Activated naive CD4-positive, alpha-beta T cell treated with anti-CD3 and anti-CD28 coated beads, Interleukin-2, amount 50 U/mL, for 72 hours (primary cell): ENCODE results near the gene COL8A2. TPM values are rescaled to one million over a fixed set of nuclear protein-coding genes. Genes with fewer than 3 reads are reported as not detected.

Source experiments
- ATAC-seq, 2 donors: fragments of 150-1000 bp; cut with Tn5 transposase; 2 replicates each; pipeline ENCODE4 v1.10.0; 2021; ENCODE audit warnings: mild to moderate bottlenecking in 2 of 2, moderate library complexity in 2 of 2
- DNase-seq, 2 donors: peaks; one replicate each; pipeline ENCODE4 v3.0.0; 2021 to 2022; ENCODE audit warnings: low spot score in 2 of 2
- H3K27ac Mint-ChIP-seq, 2 donors: one replicate each; pipeline ENCODE4 v1.8.0; 2022; ENCODE audit warnings: mild to moderate bottlenecking in 2 of 2, mixed read lengths in 2 of 2
- H3K36me3 Mint-ChIP-seq, 2 donors: one replicate each; pipeline ENCODE4 v1.8.0; 2022; ENCODE audit warnings: mixed read lengths in 2 of 2
- H3K9me3 Mint-ChIP-seq, 2 donors: one replicate each; pipeline ENCODE4 v1.8.0; 2022; ENCODE audit warnings: mixed read lengths in 2 of 2
- total RNA-seq, 2 donors: library from RNA; stranded (reverse); gene quantifications; one replicate each; pipeline ENCODE4 v1.2.3, GENCODE V29; 2022

COL8A2 gene
- total RNA-seq, 2 donors from 2014 or later, result 0.11 to 0.23 TPM

DNA sequence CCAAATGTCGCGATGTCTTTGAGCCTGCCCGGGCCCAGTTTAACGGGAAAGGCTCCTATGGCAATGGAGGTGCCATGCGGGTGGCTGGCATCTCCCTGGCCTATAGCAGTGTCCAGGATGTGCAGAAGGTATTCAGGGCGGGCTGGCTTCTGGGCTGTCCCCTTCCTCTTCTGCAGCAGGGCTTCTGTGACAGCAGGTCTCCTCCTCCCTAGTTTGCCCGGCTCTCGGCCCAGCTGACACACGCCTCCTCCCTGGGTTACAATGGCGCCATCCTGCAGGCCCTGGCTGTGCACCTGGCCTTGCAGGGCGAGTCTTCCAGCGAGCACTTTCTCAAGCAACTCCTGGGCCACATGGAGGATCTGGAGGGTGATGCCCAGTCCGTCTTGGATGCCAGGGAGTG, 33.3 kb downstream of the COL8A2 start:
- H3K9me3 Mint-ChIP-seq, result no peaks in the 10 kb centered on the region
- ATAC-seq, result no peak
- H3K36me3 Mint-ChIP-seq, result peaks cover 8 to 10% of the 10 kb centered on the region in 2 donors
- DNase-seq, result peak in 1 of 2 donors; percentile 49
- H3K27ac Mint-ChIP-seq, result peak overlapping the region in 1 of 2 donors; percentile 65

GRCh38 chr1:36091141-36091540, 33.9 kb downstream of the COL8A2 start:
- DNase-seq (no peak), ATAC-seq (no peak)
- Mint-ChIP-seq H3K36me3 (peaks cover 8 to 10% of the 10 kb centered on the region in 2 donors), H3K27ac (peak overlapping the region in 1 of 2 donors; percentile 65), H3K9me3 (no peaks in the 10 kb centered on the region)

- H3K9me3 Mint-ChIP-seq, result no peaks in the 10 kb centered on the region
- ATAC-seq (no peak), DNase-seq (no peak)
- H3K27ac Mint-ChIP-seq, result peak overlapping the region; percentile 88 to 96
- peaks cover 8 to 10% of the 10 kb centered on the region in 2 donors for H3K36me3 Mint-ChIP-seq
Measured at GRCh38 chr1:36089393-36090121, 35.5 kb downstream of the COL8A2 start.

GRCh38 chr1:36088577-36089392, 36.2 kb downstream of the COL8A2 start, which contains the start of gene ADPRS:
ADPRS (plus strand) TSS chr1:36088892; CDS start chr1:36088905, 13 bp downstream.
- ATAC-seq, result peak; percentile 91 to 93
- Mint-ChIP-seq H3K36me3 (peaks cover 8 to 10% of the 10 kb centered on the region in 2 donors), H3K9me3 (no peaks in the 10 kb centered on the region), H3K27ac (peak within 1 kb of the TSS; percentile 88 to 96)
- DNase-seq, result peak; percentile 89 to 93

DNA sequence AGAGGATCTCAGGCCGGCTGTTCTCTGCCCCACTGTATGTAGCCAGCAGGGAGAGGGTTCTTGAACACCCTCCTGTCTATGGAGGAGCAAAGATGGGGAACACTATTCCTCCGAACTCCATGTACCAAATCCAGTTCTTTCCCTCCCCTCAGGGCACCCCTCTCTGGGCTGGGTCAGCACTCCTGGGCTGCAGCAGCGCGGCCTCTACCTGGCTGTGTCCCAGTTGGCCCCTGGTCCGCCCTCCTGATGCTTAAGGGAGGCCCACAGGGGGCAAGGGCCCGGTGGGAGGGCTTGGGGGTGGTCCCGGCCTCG, 36.8 kb downstream of the COL8A2 start:
- Mint-ChIP-seq H3K27ac (peak overlapping the region in 1 of 2 donors; percentile 88), H3K9me3 (no peaks in the 10 kb centered on the region), H3K36me3 (peaks cover 8 to 10% of the 10 kb centered on the region in 2 donors)
- DNase-seq, result peak in 1 of 2 donors; percentile 30
- peak; percentile 17 to 55 for ATAC-seq

- peak overlapping the region in 1 of 2 donors; percentile 88 for H3K27ac Mint-ChIP-seq
- peaks cover 8 to 10% of the 10 kb centered on the region in 2 donors for H3K36me3 Mint-ChIP-seq
- ATAC-seq, result no peak
- no peaks in the 10 kb centered on the region for H3K9me3 Mint-ChIP-seq
- DNase-seq, result no peak
Measured at GRCh38 chr1:36087233-36088123, 37.5 kb downstream of the COL8A2 start.

DNA sequence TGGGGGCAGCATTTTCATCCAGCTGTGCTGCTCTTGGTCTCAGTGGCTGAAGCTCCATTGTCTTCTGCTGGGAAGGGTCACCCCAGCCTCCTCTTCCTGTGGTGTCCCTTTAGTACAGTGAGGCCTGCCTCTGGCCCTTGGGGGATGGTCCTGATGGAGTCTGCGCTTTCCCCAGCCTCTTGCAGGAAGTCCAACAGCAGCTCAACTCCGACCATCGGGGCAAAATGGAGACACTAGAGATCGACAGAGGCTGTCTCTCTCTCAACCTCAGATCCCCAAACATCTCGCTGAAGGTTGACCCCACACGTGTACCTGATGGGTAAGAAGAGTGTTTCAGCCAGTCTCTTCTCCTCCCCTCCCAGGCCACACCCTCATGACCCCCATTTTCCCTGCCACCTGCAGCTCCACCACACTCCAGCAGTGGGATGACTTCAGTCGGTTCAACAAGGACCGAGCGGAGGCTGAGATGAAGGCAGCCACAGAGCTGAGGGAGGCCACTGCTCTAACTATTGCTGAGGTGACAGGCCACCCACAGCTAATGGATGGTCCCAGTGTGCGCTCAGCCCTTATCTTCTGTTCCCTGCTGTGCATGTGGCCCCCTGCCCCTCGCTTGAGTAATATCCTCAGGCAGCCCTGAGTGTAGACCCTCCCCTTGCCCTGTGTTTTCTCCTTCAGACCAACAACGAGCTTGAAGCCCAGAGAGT, 38.3 kb downstream of the COL8A2 start:
- Mint-ChIP-seq H3K9me3 (no peaks in the 10 kb centered on the region), H3K27ac (no peak overlapping the region), H3K36me3 (peaks cover 8 to 10% of the 10 kb centered on the region in 2 donors)
- no peak for DNase-seq
- no peak for ATAC-seq

DNA sequence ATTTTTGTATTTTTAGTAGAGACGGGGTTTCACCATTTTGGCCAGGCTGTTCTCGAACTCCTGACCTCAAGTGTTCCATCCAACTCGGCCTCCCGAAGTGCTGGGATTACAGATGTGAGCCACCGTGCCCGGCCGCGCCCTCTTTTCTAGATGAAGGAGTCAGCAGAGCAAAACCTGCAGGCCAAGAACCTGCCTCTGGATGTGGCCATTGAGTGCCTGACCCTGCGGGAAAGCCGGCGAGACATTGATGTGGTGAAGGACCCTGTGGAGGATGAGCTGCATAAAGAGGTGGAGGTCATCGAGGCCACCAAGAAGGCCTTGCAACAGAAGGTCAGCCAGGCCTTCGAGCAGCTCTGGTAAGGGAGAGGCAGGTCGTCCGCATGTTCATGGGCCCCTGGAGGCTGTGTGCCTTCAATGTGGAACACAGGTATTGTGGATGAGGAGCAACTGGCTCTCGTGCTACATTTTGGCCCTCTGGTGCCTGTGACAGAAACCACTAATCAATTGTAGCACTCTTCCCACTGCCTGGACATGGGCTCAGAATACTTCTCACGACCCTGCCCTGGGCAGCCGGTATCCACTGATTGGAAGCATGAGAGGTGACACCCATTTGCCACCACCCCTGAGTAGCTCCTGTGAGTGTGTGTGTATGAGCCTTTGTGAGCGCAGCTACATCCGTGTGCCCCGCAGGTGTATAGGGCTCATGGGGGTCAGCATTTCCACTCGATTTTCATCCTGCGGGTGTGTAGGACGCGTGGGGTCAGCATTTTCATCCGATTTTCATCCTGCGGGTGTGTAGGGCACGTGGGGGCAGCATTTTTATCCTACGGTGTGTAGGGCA, 39.1 kb downstream of the COL8A2 start:
- DNase-seq (no peak), ATAC-seq (no peak)
- Mint-ChIP-seq H3K36me3 (peaks cover 8 to 10% of the 10 kb centered on the region in 2 donors), H3K27ac (no peak overlapping the region), H3K9me3 (no peaks in the 10 kb centered on the region)

DNA sequence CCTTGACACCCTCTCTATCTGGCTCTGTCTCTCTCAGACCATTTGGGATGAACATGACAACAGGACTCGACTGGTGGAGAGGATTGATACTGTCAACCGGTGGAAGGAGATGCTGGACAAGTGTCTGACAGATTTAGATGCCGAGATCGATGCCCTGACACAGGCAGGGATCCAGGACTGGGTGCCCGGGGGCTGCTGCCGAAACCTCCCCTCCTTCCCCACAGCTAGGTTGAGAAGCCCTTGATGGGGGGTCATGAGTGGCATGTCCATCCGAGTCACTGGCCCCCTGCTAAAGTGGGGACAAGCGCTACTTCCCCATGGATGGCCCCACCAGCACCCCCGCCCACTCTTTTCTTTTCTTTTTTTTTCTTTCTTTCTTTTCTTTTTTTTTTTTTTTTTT, 39.9 kb downstream of the COL8A2 start:
- ATAC-seq (no peak), DNase-seq (no peak)
- Mint-ChIP-seq H3K36me3 (peaks cover 8 to 10% of the 10 kb centered on the region in 2 donors), H3K9me3 (no peaks in the 10 kb centered on the region), H3K27ac (no peak overlapping the region)

- Mint-ChIP-seq H3K9me3 (no peaks in the 10 kb centered on the region), H3K27ac (no peak overlapping the region), H3K36me3 (peaks cover 5% of the 10 kb centered on the region in 2 donors)
- DNase-seq (no peak), ATAC-seq (no peak)
Measured at GRCh38 chr1:36084497-36085115, 40.4 kb downstream of the COL8A2 start.

DNA sequence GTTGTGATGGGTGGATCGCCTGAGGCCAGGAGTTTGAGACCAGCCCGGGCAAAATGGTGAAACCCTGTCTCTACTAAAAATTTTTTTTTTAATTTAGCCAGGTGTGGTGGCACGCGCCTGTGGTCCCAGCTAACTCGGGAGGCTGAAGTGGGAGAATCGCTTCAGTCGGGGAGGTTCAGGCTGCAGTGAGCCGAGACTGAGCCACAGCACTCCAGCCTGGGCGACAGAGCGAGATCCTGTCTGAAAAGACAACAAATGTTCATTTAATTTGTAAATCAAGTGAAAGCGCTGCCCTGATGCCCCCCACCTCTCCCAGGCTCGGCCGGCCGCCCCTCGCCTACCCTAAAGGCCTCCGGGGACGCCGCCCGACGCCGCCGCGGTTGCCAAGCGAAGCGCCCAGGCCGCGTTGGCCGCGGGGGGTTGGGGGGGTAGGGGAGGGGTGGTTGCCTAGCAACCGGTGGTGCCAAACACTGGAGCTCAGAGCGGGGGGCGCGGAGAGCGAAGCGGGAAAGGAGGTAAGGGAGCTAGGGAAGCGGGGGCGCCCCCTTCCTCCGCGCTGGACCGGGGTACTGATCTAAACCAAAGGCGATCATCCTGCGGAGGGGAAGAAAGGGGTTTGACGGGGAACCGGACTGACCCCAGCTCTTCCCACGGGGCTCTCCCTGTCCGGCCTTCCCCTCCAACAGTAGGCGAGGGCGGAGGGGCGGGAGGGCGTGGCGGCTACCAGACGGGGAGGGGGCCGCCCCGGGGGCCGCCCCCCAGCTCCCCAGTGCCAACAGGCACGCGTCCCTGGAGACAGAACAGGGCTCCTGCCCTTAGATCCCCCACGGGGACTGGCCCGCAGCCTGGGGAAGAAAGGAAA, 41.2 kb downstream of the COL8A2 start, which contains the start of gene TEKT2:
Gene TEKT2 (plus strand): TSS at position 460 of the 862 bp plus-strand sequence. CDS start 828 bp downstream, outside the sequence.
- Mint-ChIP-seq H3K27ac (no peak within 1 kb of the TSS), H3K36me3 (no peaks in the 10 kb centered on the region), H3K9me3 (no peaks in the 10 kb centered on the region)
- DNase-seq (no peak), ATAC-seq (peak in 1 of 2 donors; percentile 11)

GRCh38 chr1:36083219-36083618, 41.8 kb downstream of the COL8A2 start:
- no peak for ATAC-seq
- Mint-ChIP-seq H3K9me3 (no peaks in the 10 kb centered on the region), H3K36me3 (no peaks in the 10 kb centered on the region), H3K27ac (no peak overlapping the region)
- no peak for DNase-seq

DNA sequence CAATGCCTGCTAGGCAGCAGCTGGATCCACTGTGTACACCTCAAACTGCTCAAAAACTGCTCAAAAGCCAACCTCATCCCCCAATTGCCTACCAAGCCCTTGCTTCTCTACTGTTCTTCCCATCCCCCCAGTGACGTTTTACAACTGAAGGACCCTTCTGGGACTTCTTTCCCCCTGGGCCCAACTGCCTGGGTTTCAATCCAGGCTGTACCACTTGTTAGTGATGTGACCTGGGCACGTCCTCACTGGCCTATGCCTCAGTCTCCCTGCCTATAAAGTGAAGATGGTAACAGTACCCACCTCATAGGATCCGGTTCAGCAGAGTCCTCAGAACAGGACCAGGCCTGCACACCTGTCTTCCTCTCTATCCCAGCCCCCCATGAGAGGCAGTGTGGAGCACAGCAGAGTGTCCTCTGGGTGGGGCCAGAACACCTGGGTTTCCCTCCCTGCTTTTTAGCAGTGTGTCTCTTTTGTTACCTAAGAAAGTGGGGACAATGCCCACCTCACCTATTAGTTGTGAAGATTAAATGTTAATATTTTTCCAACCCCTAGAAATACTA, 43.0 kb downstream of the COL8A2 start:
- no peaks in the 10 kb centered on the region for H3K9me3 Mint-ChIP-seq
- no peak for ATAC-seq

DNA sequence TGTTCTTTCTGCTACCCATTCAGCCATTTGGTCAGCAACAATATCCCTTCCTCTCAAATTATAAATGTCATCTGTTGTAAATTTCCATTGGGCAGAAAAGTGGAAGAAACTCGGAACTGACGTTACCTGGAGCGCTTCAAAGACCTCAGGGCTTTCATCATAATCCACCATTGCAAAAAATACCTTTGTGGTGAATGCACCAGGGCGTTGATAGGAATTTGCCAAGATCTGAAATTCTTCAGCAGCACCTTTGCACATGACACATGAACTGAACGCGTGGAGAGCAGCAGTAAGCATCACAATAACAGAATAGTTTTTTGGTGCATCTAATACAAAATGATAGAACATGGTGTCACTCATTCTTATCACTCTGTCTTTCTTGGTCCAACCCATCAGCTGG, 44.2 kb downstream of the COL8A2 start:
- Mint-ChIP-seq H3K9me3 (no peaks in the 10 kb centered on the region), H3K27ac (no peak overlapping the region), H3K36me3 (no peaks in the 10 kb centered on the region)
- DNase-seq, result no peak
- ATAC-seq, result no peak

More for the DNA sequence above, 43.0 kb downstream of the COL8A2 start:
- no peak overlapping the region for H3K27ac Mint-ChIP-seq
- DNase-seq, result no peak
- H3K36me3 Mint-ChIP-seq, result no peaks in the 10 kb centered on the region
